Loucy (cell line): Measurements from ENCODE around the gene ZNF474.

Source experiments
- H2AFZ ChIP-seq: fragments of 200-600 bp; sonication (generic); 2 replicates; pipeline ENCODE4 v1.6.0; 2016; ENCODE audit warnings: antibody characterized with exemption, mild to moderate bottlenecking, low read length, moderate library complexity
- H3F3A ChIP-seq: fragments of 200-600 bp; 2 replicates; pipeline ENCODE4 v1.6.0; 2016; ENCODE audit warnings: antibody characterized with exemption, low read depth, mild to moderate bottlenecking
- H3K27me3 ChIP-seq: fragments of 200-600 bp; sonication (generic); 2 replicates; pipeline ENCODE4 v1.6.1; 2014; ENCODE audit warnings: low read length, mild to moderate bottlenecking; ENCODE audit not compliant: insufficient read depth, poor library complexity, severe bottlenecking
- H3K36me3 ChIP-seq: fragments of 200-600 bp; sonication (generic); 2 replicates; pipeline ENCODE4 v1.6.1; 2016; ENCODE audit warnings: low read length; ENCODE audit not compliant: insufficient read depth
- H3K4me1 ChIP-seq: fragments of 200-600 bp; sonication (generic); 2 replicates; pipeline ENCODE4 v1.5.1; 2014; ENCODE audit warnings: low read length, mild to moderate bottlenecking; ENCODE audit not compliant: insufficient read depth, poor library complexity, severe bottlenecking
- H3K4me2 ChIP-seq: fragments of 200-600 bp; sonication (generic); 2 replicates; pipeline ENCODE4 v1.6.0; 2014; ENCODE audit warnings: antibody characterized with exemption, low read length, low read depth, mild to moderate bottlenecking; ENCODE audit not compliant: poor library complexity, severe bottlenecking
- H3K4me3 ChIP-seq: fragments of 200-600 bp; sonication (generic); 2 replicates; pipeline ENCODE4 v1.5.1; 2014; ENCODE audit warnings: low read length, mild to moderate bottlenecking, mixed read lengths; ENCODE audit not compliant: poor library complexity, severe bottlenecking
- H3K79me2 ChIP-seq: fragments of 200-600 bp; sonication (generic); 2 replicates; pipeline ENCODE4 v1.6.1; 2014; ENCODE audit warnings: low read length; ENCODE audit not compliant: insufficient read depth
- H3K9ac ChIP-seq: fragments of 200-600 bp; sonication (generic); 2 replicates; pipeline ENCODE4 v1.6.0; 2014; ENCODE audit warnings: mild to moderate bottlenecking, low read depth, low read length, moderate library complexity; ENCODE audit not compliant: poor library complexity, severe bottlenecking
- H3K9me2 ChIP-seq: fragments of 200-600 bp; sonication (generic); replicated peaks from 2 replicates; pipeline ENCODE4 v1.6.1; 2016; ENCODE audit warnings: low read depth, low read length, mixed read lengths
- H3K9me3 ChIP-seq: fragments of 200-600 bp; sonication (generic); 2 replicates; pipeline ENCODE4 v1.6.1; 2014; ENCODE audit warnings: mild to moderate bottlenecking, antibody characterized with exemption, low read length, low read depth; ENCODE audit not compliant: insufficient read depth
- H4K20me1 ChIP-seq: fragments of 200-600 bp; sonication (generic); 2 replicates; pipeline ENCODE4 v1.6.0; 2014; ENCODE audit warnings: antibody characterized with exemption, low read length, mild to moderate bottlenecking; ENCODE audit not compliant: insufficient read depth, poor library complexity, severe bottlenecking
- EZH2phosphoT487 ChIP-seq: fragments of 200-600 bp; IDR thresholded peaks from 2 replicates; pipeline ENCODE4 v1.6.1; 2018; ENCODE audit warnings: antibody characterized with exemption, mild to moderate bottlenecking, moderate library complexity, borderline replicate concordance
- TF ChIP-seq, protein P1 (sequence below): fragments of 200-600 bp; sonication (generic); conservative IDR thresholded peaks from 2 replicates; pipeline ENCODE4 v1.5.1; 2014; ENCODE audit warnings: mild to moderate bottlenecking, antibody characterized with exemption, low read length

The ZNF474 gene

DNA sequence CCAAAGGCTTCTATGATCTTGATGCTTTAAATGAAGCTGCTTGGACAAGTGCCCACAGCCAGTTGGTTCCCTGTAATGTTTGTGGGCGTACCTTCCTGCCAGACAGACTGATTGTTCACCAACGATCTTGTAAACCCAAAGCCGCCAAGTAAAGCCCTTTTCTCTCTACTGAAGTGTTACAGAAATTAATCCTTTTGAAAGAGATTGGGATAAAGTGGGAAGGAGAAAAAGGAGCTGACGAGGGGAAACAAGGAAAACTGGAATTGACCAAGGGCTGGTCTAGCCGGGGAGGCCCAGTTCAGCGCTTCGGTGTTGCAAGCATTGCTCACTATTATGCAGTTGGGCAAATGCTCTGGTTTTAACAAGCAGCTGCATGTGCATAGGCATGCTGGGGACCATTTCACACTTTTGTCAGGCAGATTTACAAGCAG is 53.2 kb downstream of the ZNF474 start:
- Histone ChIP-seq H3K4me2 (no peak overlapping the region), H3K9ac (no peak overlapping the region), H3K9me3 (no peaks in the 10 kb centered on the region), H4K20me1 (no peaks in the 10 kb centered on the region), H3K4me3 (no peak overlapping the region), H3K9me2 (no peaks in the 10 kb centered on the region), H3K36me3 (no peaks in the 10 kb centered on the region), H3K79me2 (no peaks in the 10 kb centered on the region), H3F3A (no peaks in the 10 kb centered on the region), H3K27me3 (no peaks in the 10 kb centered on the region), H3K4me1 (no peaks in the 10 kb centered on the region), H2AFZ (no peak overlapping the region)
- no peak for TF ChIP-seq EZH2phosphoT487
- TF ChIP-seq, protein P1, sequence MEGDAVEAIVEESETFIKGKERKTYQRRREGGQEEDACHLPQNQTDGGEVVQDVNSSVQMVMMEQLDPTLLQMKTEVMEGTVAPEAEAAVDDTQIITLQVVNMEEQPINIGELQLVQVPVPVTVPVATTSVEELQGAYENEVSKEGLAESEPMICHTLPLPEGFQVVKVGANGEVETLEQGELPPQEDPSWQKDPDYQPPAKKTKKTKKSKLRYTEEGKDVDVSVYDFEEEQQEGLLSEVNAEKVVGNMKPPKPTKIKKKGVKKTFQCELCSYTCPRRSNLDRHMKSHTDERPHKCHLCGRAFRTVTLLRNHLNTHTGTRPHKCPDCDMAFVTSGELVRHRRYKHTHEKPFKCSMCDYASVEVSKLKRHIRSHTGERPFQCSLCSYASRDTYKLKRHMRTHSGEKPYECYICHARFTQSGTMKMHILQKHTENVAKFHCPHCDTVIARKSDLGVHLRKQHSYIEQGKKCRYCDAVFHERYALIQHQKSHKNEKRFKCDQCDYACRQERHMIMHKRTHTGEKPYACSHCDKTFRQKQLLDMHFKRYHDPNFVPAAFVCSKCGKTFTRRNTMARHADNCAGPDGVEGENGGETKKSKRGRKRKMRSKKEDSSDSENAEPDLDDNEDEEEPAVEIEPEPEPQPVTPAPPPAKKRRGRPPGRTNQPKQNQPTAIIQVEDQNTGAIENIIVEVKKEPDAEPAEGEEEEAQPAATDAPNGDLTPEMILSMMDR: no peak

DNA sequence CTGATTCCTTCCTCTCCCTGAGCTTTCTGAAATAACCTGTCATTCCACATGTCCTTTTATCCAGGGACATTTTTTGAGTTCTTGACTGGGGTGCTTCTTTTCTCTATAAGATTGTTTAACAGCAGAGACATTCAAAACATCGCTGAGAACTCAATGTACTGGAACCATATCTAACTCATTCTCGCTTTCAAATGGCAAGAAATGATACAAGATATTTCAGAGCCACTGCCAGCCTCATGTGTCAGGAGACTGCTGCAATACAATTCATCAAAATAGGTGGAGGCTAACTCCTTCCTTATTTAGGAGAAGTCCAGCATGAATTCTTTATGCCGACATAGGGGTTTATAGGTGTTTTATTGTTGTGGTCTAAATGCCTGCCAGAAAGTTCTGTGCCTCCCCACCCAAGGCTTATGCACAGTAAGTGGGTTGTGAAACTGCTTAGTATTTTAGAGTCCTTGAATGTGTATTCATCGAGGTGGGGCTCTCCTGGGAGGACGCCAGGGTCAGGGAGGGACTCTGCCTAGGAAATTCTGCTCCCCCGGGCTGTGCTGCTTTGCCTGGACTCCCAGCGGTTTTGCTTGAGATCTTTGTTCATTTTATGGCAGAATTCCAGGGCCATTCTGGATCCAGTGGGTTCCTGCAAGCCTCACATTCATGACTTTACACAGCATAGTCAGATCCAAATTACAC is 53.9 kb downstream of the ZNF474 start:
- TF ChIP-seq, protein P1: no peak
- no peak for TF ChIP-seq EZH2phosphoT487
- no peaks in the 10 kb centered on the region for H3K79me2 ChIP-seq
- no peaks in the 10 kb centered on the region for H3K36me3 ChIP-seq
- no peaks in the 10 kb centered on the region for H4K20me1 ChIP-seq
- no peak overlapping the region for H3K9ac ChIP-seq
- no peaks in the 10 kb centered on the region for H3K27me3 ChIP-seq
- no peak overlapping the region for H2AFZ ChIP-seq
- H3K9me2 ChIP-seq: no peaks in the 10 kb centered on the region
- no peaks in the 10 kb centered on the region for H3F3A ChIP-seq
- H3K4me2 ChIP-seq: no peak overlapping the region
- no peaks in the 10 kb centered on the region for H3K4me1 ChIP-seq
- no peaks in the 10 kb centered on the region for H3K9me3 ChIP-seq
- H3K4me3 ChIP-seq: no peak overlapping the region

DNA sequence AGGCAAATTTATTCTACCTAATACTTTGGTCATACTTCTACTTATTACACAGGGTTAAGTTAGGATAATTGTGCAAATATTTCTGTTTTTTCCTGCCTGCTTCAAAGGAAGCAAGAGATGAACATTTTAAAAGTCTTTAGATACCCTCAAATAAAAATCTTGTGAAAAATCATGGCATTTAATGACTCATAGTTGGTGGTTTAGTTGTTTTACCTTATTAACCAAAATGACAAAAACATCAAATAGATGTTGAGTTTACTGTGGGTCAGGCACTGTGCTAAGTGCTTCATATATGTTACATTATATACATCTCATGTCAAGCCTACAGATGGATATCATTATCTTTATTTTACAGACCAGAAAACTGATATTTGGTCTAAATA is 54.4 kb downstream of the ZNF474 start:
- H3K27me3 ChIP-seq: no peaks in the 10 kb centered on the region
- H3K9ac ChIP-seq: no peak overlapping the region
- H3K79me2 ChIP-seq: no peaks in the 10 kb centered on the region
- no peak overlapping the region for H3K4me3 ChIP-seq
- H3K4me1 ChIP-seq: no peaks in the 10 kb centered on the region
- H3K36me3 ChIP-seq: no peaks in the 10 kb centered on the region
- no peaks in the 10 kb centered on the region for H3K9me3 ChIP-seq
- no peak overlapping the region for H2AFZ ChIP-seq
- no peaks in the 10 kb centered on the region for H3F3A ChIP-seq
- H3K4me2 ChIP-seq: no peak overlapping the region
- H3K9me2 ChIP-seq: no peaks in the 10 kb centered on the region
- TF ChIP-seq, protein P1: no peak
- TF ChIP-seq EZH2phosphoT487: no peak
- no peaks in the 10 kb centered on the region for H4K20me1 ChIP-seq
